GM21619 (cell line): ENCODE data around the gene RINL.

Experiments
- ATAC-seq: cut with Tn5 transposase; IDR thresholded peaks from one replicate; pipeline ENCODE4 v1.9.1; 2021; ENCODE audit not compliant: unreplicated experiment

Gene RINL, protein sequence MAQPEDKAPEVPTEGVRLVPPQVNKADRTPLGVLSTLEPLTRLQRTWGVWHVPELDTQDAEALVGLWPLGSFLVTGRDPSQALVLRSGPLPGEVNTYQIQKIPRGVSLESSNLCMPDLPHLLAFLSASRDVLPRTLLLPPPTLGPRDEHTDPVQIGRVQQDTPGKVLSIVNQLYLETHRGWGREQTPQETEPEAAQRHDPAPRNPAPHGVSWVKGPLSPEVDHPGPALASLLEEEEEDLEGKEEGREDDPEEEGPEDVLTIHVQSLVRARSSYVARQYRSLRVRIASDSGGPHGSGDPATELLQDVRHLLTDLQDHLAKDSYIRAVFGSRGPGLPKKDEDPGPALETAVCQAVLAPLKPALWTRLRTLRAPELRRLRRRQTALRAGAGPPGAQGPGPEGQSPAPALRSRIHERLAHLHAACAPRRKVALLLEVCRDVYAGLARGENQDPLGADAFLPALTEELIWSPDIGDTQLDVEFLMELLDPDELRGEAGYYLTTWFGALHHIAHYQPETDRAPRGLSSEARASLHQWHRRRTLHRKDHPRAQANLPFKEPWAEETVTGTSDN

DNA sequence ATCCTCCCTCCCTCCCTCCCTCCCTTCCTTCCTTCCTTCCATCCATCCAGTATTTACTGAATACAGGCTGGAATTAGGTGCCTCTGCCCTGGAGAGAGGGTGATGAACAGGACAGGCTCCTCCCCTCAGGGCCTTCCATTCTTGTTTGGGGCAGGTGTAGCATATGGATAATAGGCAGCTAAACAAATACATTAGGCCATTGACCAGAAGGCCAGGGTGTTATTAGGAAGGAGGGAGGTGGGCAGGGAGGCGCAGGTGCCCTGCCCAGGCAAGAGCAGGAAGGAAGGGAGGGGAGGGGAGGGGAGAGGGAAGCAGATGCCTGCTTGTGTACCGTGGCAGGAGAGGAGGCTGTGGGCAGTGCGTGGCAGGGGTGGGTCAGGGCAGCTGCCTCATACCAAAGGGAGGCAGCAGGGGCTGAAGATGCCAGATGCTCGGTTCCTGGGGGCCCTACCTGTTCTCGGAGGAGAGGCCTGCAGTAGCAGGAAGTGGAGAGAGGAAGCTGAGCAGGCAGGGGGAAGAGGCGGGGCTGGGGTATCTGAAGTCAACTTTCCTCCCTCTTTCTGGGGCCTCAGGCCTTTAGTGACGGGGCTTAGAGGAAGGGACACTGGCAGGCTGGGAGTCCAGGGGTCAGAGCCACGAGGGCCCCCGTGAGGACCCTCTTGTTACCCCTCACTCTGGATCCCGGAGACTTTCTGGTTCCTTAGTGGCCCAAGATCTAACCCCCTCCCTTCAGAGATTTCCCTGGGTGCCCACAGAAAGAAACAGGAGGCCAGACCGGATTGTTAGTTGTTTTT, at the start of gene RINL:
RINL (minus strand) TSS at position 495 of the 794 bp plus-strand sequence. CDS start 1,533 bp downstream, outside the sequence.
- peak; percentile 58 for ATAC-seq

DNA sequence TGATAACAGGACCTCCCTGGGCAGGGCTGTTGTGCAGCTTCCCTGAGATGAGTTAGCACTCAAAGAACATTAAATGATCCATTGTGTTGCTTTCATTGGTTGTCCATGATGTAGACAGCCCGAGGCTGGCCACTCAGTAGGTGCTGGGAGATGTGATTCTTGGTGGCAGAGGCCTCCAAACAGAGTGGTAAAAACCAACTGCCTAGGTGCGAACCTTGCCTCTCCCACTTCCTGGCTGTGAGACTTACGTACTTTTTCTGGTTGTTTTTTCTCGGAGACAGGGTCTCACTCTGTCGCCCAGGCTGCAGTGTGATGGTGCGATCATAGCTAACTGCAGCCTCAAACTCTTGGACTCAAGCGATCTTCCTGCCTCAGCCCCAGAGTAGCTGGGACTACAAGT, 46.3 kb upstream of the RINL start:
- ATAC-seq, result no peak

DNA sequence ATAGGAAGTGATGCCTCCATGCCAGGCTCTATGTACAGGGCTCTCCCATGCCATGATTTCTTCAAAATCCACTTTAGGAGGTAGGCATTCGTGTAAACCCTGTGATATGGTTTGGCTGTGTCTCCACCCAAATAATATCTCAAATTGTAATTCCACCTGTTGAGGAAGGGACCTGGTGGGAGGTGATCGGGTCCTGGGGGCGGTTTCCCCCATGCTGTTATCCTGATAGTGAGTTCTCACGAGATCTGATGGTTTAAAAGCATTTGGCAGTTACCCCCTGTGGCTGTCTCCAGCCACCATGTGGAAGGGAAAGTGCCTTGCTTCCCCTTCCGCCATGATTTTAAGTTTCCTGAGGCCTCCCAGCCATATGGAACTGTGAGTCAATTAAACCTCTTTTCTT, 44.4 kb upstream of the RINL start:
- ATAC-seq, result no peak

DNA sequence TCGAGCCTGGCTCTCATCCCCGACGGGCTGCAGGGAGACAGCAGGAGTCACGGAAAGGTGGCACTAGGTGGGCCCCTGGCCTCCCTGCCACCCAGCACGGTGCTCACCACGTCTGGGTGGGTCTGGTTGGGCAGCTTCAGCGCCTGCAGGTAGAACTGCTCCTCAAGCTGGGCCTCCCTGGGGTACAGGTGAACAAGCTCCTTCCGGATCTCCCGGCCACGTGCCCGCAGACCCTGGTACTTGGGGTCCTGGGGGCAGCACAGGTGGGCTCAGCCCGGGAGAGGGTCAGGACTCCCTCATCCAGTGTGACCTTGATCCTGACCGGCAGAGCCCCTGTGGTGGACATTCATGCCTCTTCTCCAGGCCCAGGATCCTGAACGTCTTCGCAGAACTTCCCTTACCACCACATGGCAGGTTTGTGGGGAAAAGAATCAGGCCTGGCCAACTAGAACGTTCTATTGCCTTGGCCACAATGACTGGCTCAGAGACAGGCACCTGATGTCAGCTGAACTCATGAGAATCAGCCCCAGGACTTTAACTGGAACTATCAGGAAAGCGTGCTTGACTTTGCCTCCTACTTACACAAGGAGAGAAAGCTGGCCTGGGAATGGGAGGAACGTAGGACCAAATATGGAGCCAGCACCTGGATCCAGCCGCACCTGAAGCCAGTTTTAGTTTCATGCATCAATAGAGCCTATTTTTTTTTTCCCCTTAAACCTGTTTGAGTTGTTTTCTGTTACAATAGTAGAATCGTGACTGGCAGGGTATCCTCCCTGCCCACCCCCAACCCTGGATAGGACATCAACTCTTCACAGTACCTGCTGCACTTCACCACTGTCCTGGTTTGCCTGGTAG, 43.6 kb upstream of the RINL start:
- ATAC-seq, result no peak

DNA sequence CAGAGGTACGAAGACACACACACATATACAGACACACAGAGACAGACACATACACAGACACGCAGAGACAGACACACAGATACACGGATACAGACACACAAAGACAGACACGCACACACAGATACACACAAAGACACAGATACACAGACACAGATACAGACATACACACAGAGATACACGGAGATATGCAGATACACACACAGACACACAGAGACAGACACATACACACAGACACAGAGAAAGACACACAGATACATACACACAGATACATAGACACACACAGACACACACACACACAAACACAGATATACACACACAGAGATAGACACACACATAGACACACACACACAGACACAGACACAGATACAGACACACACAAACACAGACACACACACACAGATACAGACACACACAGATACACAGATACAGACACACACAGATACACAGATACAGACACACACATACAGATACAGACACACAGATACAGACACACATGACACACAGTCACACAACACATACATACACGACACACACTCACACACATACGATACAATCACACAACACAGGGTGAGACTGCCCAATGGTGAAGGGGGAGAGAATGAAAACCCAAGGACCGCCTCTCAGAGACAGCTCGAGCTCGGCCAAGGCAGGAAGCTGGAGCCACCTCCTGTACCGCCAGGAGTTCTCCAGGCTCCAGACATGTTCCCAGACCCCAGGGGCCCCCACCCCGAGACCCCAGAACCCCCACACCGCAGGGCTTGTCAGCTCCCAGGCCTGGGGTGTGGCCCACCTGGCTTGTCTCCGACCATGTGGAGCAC, 42.7 kb upstream of the RINL start:
- ATAC-seq, result no peak

DNA sequence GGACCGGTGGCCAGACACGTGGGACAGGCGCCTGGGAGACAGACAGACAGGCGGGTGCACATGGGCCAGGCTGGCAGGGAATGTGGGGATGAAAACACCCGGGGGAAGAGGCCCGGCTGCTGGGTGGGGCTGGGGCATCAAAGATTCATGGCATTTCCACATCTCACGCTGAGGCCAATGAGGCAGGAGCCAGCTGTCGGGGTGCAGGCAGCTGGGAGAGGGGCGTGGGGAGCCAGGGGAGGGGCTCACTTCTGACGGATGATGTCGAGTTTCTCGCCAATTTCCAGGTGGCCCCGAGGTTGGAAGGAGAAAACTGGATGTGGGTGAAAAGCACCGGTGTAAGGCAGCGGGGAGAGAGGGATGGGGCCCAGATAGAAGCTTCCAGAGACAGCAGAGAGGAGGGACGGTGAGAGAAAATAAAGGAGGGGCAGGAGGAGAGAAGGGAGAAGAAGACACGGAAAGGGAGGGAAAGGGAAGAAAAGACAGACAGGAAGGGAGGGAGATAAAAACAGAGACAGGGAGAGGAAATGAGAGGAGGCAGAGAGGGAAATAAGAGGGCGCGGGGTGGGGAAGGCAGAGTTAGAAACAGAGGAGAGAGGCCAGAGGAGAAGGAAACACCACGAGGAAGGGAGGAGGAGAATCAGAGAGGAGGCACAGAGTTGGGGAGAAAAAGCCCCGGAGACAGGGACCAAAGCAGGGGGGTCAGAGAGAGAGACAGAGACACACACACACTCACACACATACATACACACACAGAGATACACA, 41.9 kb upstream of the RINL start:
- no peak for ATAC-seq

DNA sequence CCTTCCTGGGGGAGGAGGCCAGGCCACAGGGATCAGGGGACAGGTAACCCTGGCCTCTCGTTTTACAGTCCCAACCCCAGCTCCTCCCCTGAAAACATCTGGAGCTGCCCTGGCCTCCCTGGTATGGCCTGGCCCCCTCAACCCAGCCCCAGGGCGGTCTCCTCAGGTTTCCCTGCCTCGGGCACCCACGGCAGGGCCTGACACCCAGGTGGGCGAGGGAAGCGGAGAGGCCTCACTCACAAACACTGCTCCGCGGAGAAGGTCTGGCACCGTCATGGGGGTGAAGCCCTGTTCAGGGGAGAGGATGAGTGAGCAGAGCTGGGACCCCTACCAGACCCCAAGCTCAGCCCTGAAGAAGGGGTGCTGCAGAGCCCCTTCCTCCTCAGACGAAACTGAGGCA, 40.5 kb upstream of the RINL start:
- no peak for ATAC-seq

DNA sequence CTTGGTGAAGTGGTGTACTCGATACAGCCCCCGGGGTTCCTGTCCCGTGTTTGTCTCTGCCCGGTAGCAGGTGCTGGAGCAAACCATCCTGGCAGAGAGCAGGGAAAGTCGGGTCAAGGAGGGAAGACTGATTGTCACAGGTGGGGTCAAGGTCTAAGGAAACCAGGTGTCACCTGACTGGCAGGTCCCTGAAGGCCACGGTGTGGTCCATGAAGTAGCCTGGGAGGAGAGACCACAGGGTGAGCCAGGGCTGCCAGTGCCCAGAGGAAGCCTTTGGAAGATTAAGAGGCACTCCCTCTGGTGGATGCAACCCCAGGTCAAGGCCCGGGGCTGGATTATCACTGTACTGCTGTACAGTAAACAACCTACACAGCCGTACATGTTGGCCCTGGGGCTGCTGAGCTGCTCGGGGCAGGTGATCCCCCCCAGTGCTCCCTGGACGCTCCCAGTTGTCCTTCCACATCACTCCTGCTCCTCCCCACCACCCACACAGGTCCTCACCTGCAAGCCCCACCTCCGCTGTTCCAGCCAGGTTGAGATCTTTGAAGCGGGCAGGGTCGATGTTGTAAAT, 39.9 kb upstream of the RINL start:
- ATAC-seq, result no peak

DNA sequence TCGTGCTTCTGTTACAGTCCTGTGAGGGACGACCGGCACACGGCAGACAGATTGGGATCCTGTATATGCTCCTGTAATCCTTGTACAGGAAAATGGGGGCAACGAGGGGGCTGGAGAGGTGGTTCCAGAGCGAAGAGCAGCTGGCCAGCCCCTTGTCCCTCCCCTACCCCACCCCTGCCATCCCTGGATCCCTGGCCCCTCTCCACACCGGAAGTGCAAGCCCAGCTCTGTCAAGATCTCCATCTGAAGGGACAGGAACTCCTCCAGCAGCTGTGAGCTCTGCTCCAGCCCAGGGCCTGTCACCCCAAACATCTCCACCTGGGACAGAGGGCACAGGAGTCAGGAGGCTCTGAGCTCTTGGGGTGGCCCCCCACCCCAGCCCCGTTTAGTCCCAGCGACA, 39.4 kb upstream of the RINL start:
- no peak for ATAC-seq

DNA sequence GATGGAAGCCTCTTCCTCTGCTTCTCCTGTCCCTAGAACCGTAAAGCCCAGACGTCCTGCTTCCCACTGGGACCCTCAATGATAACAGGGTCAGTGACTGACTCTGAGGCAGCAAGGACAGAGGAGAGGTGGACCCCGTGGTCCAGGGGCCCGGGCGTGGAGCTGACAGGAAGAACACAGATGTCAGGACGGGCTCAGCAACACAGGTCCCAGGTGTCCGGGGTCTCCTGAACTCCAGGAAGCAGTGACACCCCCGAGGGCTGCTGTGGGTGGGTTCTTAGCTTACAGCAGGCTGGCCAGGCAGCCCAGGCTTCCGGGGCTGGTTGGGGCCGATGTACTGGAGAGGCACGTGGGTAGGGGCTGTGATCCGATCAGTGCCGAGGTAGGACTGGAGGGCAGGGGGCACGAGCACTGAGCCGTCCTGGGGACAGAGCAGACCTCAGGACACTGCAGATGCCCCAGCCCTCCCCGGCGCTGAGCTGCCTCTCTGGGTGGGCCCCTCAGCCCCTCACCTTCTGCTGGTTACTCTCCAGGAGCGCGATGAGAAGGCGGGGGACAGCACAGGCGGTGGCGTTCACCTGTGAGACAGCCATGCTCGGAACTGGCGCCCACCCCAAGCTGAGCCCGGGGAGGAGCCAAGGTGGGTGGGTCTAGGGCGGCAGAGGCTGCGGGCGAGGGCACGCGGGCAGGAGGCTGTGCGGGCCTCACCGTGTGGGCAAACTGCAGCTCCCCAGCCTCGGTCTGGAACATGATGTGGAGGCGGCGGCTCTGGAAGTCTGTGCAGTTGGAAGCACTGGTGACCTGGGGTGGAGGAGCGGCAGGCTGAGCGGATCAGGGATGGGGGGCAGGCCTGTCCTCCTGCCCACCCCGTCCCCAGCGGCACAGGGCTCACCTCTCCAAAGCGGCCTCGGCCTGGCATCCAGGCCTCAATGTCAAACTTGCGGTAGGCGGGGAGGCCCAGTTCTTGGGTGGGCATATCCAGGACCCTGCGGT, 37.5 kb upstream of the RINL start:
- no peak for ATAC-seq

DNA sequence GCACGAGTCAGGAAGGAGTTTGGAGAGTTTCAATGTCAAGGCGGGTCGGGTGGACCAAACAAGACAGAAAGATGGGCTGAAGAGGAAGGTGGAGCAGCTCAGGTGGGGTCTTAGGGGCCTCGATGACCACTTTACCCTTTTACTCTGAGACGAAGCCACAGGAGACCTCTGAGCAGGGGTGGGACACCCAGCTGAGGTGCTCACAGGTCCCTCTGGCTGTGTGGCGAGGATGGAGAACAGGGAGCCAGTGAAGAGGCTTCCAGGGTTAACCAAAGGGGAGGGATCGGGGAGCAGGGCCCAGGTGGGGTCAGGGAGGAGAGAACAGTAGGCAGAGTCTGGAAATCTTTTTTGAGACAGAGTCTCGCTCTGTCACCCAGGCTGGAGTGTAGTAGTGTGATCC, 35.9 kb upstream of the RINL start:
- ATAC-seq, result no peak

DNA sequence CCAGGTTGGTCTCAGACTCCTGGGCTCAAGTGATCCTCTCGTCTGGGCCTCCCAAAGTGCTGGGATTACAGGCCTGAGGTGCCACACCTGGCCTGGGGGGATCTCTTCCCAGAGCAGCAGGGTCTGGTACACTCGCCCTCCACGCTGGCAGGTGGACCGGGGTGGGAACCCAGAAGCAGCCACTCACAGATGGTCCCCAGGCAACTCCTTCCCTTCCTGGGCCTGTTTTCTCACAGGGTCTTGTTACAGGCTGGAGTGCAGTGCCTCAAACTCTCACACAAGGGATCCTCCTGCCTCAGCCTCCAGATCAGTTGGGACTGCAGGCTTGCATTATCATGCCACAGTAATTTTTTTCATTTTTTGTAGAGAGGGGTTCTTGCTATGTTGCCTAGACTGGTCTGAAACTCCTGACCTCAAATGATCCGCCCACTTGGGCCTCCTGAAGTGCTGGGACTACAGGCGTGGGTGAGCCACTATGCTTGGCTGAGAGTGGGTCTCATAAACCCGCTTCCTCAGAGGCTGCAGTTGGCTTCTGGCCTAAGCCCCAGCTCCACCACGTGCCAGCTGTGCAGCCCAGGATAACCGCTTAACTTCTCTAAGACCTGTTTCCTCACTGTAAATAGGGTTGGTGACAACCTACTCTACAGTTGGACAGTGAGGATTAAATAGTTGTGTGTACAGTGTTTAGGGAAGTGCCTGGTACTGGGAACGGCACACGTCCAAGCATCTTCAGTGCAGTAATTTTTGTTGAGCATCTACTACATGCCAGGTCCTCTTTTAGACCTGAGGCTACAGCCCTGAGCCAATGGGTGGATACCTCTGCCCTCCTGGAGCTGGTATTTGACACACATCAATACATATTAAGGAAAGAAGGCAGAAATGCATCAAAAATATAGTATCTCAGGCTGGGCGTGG, 34.8 kb upstream of the RINL start:
- no peak for ATAC-seq

DNA sequence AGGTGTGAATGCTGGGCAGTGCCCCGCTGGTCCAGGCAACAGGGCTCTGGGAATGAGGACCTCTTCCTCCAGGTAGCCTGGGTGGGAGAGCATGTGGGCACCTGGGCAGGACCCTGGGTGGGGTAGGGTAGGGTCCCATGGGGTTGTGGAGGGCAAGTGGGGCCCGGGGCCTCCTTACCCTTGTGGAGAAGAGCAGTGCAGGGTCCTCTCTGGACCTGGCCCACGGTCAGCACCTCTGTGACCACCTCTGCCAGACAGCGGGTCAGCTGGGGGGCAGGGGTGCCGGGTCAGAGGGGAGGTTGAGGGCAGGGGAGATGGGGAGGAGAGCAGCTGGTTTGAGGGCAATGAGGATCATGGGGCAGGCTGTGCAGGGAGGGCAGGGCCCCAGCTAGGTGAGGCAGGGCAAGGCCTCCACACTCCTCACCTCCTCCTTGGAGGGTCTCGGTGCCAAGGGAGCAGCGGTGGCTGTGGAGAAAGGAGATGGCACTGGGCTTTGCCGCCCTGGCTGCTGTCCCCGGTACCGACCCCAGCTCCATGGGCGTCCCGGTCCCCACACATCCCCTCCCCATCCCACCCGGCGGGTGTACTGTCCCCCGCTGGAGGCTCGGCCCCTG, 33.4 kb upstream of the RINL start:
- ATAC-seq, result no peak

DNA sequence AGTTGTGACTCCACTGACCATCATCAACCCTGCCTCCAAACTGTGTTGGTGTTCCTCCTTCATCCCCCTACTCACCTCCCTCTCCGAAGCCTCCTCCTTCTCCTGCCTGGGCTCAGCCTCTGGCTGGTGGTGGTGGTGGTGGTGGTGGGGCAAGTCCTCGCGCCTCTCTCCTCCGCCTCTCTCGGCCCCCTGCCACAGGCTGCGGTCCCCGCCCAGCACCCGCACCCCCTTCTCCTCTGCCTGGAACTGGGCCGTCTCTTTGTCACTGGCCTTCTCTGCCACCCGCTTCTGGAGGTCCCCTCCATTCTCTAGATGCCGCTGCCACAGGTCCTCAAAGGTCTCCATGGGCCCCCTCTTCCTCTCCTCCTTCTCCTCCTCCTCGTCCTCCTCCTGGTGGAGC, 32.4 kb upstream of the RINL start:
- ATAC-seq, result no peak

DNA sequence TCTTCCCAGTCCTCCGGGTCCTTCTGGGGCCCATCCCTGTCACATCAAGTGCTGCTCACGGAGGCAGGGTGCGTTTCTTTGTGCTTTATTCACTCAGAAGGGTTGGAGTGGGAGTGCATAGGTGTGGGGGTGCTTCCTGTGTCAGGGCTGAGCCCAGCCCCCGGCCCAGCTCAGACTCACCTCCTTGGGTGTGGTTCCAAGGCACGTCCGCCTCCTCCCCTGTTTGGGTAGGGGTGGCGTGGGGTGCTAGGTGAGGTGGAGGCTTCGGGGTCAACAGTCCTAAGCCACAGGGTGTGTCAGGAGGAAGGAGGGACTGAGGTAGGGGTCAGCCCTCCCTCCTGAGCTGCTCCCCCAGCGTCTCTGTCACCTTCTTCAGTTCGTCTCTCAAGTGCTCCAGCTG, 30.8 kb upstream of the RINL start:
- ATAC-seq, result no peak

DNA sequence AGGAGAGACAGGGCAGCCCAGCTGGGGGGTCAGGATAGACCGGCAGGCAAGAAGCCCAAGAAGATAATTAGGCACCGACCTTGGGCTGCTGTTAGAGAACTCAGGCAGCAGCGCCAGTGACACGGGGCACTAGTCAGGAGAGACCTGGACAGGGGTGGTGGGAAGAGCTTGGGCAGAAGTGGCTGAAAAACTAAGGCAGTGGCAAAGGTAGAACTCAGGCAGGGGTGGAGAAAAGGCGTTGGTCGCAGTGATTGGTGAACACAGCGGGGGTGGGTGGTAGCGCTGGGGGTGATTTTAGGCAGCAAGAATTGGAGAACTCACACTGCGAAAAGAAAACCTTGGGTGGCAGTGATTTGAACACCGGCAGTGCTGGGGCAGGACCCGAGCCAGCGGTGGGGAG, 29.6 kb upstream of the RINL start:
- no peak for ATAC-seq

DNA sequence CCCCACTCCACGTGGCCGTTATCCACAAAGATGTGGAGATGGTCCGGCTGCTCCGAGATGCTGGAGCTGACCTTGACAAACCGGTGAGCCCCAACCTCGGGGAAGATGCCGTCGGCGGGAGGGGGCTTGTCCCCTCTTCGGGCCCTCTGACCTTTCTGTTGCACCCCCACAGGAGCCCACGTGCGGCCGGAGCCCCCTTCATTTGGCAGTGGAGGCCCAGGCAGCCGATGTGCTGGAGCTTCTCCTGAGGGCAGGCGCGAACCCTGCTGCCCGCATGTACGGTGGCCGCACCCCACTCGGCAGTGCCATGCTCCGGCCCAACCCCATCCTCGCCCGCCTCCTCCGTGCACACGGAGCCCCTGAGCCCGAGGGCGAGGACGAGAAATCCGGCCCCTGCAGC, 29.2 kb upstream of the RINL start:
- no peak for ATAC-seq
